T-helper 1 cell treated with Interleukin-12 subunit alpha and Interleukin-12 subunit beta and Interleukin-4 antibody, amounts not matched to agents 30 μg/mL and 1 μg/mL, for 36 hours (primary cell): ENCODE results near the gene P3H2.
A peak's percentile ranks its signal among the peaks of the same experiment; 100 is the strongest.

Source experiments
- H3K27ac Mint-ChIP-seq: one replicate; pipeline ENCODE4 v1.8.0; 2021; ENCODE audit warnings: mild to moderate bottlenecking, mixed read lengths
- H3K27me3 Mint-ChIP-seq: one replicate; pipeline ENCODE4 v1.8.0; 2021; ENCODE audit warnings: low read depth, mixed read lengths
- H3K36me3 Mint-ChIP-seq: one replicate; pipeline ENCODE4 v1.8.0; 2021; ENCODE audit warnings: low read depth, mixed read lengths
- H3K4me1 Mint-ChIP-seq: one replicate; pipeline ENCODE4 v1.8.0; 2021; ENCODE audit warnings: low read depth, mixed read lengths
- H3K4me3 Mint-ChIP-seq: one replicate; pipeline ENCODE4 v1.8.0; 2021; ENCODE audit warnings: mild to moderate bottlenecking, moderate library complexity, mixed read lengths
- H3K9me3 Mint-ChIP-seq: one replicate; pipeline ENCODE4 v1.8.0; 2021; ENCODE audit warnings: mixed read lengths

Gene P3H2

DNA sequence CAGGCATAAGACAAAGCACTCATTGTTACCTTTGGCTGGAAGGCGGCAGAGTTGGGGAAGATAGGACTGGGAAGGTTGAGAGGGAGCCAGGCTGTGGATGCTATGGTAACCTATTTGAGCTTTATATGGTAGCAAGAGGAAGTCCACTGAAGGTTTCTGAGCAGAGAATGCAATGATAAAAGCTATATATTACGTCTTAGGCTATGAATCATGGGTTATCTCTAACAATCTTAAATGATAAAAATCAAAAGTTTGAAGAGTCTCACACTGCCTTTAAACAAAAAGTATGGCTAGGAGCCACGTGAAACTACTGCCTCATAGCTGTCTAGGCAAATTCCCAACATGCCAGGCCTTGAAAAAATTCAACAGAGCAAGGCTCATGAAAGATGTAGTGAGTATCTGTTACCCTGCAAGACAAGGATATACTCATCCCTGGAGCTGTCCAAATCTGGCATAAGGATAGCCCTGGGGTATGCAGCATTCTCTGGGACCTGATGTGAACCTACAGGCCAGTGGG is 4.1 kb downstream of the P3H2 start:
- H3K27ac Mint-ChIP-seq: no peak overlapping the region
- peaks cover 2% of the 10 kb centered on the region for H3K4me1 Mint-ChIP-seq
- no peaks in the 10 kb centered on the region for H3K36me3 Mint-ChIP-seq
- H3K27me3 Mint-ChIP-seq: peaks cover 42% of the 10 kb centered on the region
- no peak overlapping the region for H3K4me3 Mint-ChIP-seq
- no peaks in the 10 kb centered on the region for H3K9me3 Mint-ChIP-seq

- Mint-ChIP-seq H3K27ac (no peak overlapping the region), H3K27me3 (peaks cover 18% of the 10 kb centered on the region), H3K4me1 (no peaks in the 10 kb centered on the region), H3K4me3 (no peak overlapping the region), H3K9me3 (no peaks in the 10 kb centered on the region), H3K36me3 (no peaks in the 10 kb centered on the region)
These were observed 9.9 kb downstream of the P3H2 start for GRCh38 chr3:190110826-190111225.

DNA sequence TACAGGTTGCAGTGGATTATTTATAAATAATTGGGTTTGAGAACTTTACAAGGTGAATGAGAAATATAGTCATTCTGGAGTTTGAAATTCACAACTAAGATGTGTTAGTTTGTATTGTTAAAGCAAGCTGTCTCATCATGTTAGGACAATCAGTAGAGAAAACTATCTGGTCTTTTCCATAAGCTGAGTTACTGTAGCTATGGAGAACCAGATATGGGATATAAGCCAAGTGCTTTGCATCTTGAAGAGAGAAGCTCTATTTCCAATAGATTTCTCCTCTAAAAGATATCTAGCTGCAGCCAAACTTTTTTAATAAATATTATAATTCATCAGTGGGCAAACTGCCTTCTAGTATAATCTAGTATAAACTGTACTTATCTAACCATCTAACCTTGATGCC is 11.3 kb downstream of the P3H2 start:
- no peak overlapping the region for H3K27ac Mint-ChIP-seq
- no peaks in the 10 kb centered on the region for H3K9me3 Mint-ChIP-seq
- no peak overlapping the region for H3K4me3 Mint-ChIP-seq
- H3K27me3 Mint-ChIP-seq: peaks cover 10% of the 10 kb centered on the region
- no peaks in the 10 kb centered on the region for H3K36me3 Mint-ChIP-seq
- H3K4me1 Mint-ChIP-seq: no peaks in the 10 kb centered on the region

GRCh38 chr3:190108804-190109203 is 11.9 kb downstream of the P3H2 start:
- no peaks in the 10 kb centered on the region for H3K9me3 Mint-ChIP-seq
- no peaks in the 10 kb centered on the region for H3K4me1 Mint-ChIP-seq
- no peak overlapping the region for H3K4me3 Mint-ChIP-seq
- no peak overlapping the region for H3K27ac Mint-ChIP-seq
- peaks cover 10% of the 10 kb centered on the region for H3K27me3 Mint-ChIP-seq
- H3K36me3 Mint-ChIP-seq: no peaks in the 10 kb centered on the region

GRCh38 chr3:190105876-190106275 is 14.8 kb downstream of the P3H2 start:
- H3K27ac Mint-ChIP-seq: no peak overlapping the region
- H3K36me3 Mint-ChIP-seq: no peaks in the 10 kb centered on the region
- peaks cover 21% of the 10 kb centered on the region for H3K27me3 Mint-ChIP-seq
- H3K9me3 Mint-ChIP-seq: no peaks in the 10 kb centered on the region
- no peak overlapping the region for H3K4me3 Mint-ChIP-seq
- H3K4me1 Mint-ChIP-seq: peaks cover 6% of the 10 kb centered on the region

GRCh38 chr3:190101320-190102011 is 19.2 kb downstream of the P3H2 start:
- no peaks in the 10 kb centered on the region for H3K9me3 Mint-ChIP-seq
- no peaks in the 10 kb centered on the region for H3K36me3 Mint-ChIP-seq
- peaks cover 17% of the 10 kb centered on the region for H3K27me3 Mint-ChIP-seq
- peaks cover 6% of the 10 kb centered on the region for H3K4me1 Mint-ChIP-seq
- no peak overlapping the region for H3K27ac Mint-ChIP-seq
- peak overlapping the region; percentile 12 for H3K4me3 Mint-ChIP-seq

DNA sequence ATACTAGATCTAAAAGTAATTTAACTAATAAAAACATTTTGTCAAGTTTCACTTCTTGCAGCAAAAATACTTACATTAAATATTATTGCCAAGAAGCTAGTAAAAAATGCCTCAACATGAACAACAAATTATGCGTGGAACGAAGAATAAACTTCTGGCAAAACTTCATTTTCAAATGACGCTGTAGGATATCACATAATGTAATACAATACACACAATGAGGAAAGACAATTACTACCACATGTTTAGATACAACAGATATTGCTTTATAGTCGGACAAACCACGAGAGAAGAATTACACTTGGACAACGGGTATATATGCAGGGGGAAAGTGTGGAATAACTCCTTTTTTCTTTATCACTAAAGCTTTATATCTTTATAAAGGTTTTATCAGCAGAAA is 21.6 kb downstream of the P3H2 start:
- H3K36me3 Mint-ChIP-seq: no peaks in the 10 kb centered on the region
- no peak overlapping the region for H3K27ac Mint-ChIP-seq
- H3K27me3 Mint-ChIP-seq: peaks cover 17% of the 10 kb centered on the region
- H3K4me3 Mint-ChIP-seq: no peak overlapping the region
- H3K4me1 Mint-ChIP-seq: peaks cover 6% of the 10 kb centered on the region
- H3K9me3 Mint-ChIP-seq: no peaks in the 10 kb centered on the region

DNA sequence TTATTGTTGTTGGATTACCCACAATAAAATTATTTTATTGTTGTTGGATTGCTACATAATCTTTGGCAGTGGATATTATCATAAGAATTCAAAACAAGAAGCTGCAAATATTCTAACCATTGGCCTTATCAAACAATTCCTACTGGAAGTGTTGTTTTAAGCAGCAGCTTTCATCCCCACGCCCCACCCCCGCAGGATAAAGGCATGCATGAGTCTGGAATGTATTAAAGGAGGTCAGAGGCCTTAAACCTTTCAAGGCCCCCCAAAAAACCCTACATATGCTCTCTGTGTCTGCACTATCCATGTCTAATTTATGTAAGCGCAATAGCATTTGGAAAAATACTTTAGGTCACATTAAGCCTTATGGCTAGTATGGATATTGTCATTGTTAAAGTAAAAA is 23.1 kb downstream of the P3H2 start:
- H3K4me3 Mint-ChIP-seq: no peak overlapping the region
- H3K27me3 Mint-ChIP-seq: peaks cover 12% of the 10 kb centered on the region
- H3K9me3 Mint-ChIP-seq: no peaks in the 10 kb centered on the region
- H3K36me3 Mint-ChIP-seq: no peaks in the 10 kb centered on the region
- H3K4me1 Mint-ChIP-seq: peaks cover 6% of the 10 kb centered on the region
- H3K27ac Mint-ChIP-seq: no peak overlapping the region

DNA sequence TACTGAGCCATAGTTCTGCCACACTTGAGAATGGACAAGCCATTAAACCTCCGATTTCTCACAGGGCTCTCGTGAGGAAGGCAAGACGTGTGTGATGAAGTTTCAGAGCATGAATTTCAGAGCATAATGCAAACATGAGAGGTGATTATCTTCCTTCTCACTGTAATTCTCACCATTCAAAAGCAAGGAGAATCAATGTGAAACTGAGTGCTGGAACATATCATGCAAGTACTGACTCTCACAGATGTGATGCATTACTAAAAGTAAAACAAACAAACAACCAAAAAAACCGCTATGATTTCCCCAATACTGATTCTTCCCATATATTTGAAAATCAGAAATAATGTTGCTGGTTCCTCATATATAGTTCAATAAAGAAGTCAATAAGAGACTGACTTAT is 23.7 kb downstream of the P3H2 start:
- Mint-ChIP-seq H3K4me3 (no peak overlapping the region), H3K36me3 (no peaks in the 10 kb centered on the region), H3K4me1 (peaks cover 6% of the 10 kb centered on the region), H3K27ac (no peak overlapping the region), H3K27me3 (peaks cover 6% of the 10 kb centered on the region), H3K9me3 (no peaks in the 10 kb centered on the region)

DNA sequence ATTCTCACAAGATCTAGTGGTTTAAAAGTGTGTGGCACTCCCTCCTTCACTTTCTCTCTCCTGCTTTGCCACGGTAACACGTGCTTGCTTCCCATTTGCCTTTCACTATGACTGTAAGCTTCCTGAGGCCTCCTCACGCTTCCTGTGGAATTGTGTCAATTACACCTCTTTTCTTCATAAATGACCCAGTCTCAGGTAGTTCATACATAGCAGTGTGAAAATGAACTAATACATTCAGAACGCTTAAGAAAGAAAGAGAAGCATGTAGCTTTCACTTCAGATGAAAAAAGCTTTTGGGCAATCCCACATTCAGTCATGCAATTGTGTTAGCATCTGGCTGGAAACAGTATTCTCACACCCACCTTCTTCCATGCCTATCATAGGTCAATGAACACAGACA is 24.4 kb downstream of the P3H2 start:
- H3K27me3 Mint-ChIP-seq: peaks cover 7% of the 10 kb centered on the region
- no peak overlapping the region for H3K4me3 Mint-ChIP-seq
- no peaks in the 10 kb centered on the region for H3K9me3 Mint-ChIP-seq
- H3K4me1 Mint-ChIP-seq: peaks cover 4% of the 10 kb centered on the region
- no peaks in the 10 kb centered on the region for H3K36me3 Mint-ChIP-seq
- H3K27ac Mint-ChIP-seq: no peak overlapping the region

DNA sequence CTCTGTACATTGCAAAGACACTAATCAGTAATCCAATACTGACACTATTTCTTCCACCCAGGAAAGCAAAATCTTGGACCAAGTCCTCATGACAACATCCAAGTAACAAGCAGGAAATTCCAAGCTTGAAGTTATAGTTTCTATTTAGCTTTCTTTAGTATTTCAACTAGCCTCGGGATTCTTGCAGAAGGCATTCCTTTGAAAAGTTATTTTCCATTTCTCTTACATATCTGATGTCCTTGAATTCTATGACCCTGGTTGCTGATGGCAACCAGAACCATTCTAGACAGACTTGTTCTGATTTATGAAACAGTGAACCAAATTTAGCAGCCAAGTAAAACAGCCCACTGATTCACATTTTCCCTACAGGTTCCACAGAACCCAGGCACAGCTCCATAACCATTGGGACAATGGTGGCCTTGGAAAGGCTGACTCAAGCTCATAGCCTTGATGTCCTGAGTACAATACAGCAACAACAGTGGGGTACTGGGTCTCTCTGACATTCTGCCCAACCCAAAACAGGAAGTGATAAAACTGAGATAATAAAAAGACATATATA is 26.5 kb downstream of the P3H2 start:
- no peak overlapping the region for H3K27ac Mint-ChIP-seq
- no peaks in the 10 kb centered on the region for H3K36me3 Mint-ChIP-seq
- no peaks in the 10 kb centered on the region for H3K4me1 Mint-ChIP-seq
- H3K4me3 Mint-ChIP-seq: no peak overlapping the region
- no peaks in the 10 kb centered on the region for H3K9me3 Mint-ChIP-seq
- H3K27me3 Mint-ChIP-seq: peaks cover 6% of the 10 kb centered on the region

DNA sequence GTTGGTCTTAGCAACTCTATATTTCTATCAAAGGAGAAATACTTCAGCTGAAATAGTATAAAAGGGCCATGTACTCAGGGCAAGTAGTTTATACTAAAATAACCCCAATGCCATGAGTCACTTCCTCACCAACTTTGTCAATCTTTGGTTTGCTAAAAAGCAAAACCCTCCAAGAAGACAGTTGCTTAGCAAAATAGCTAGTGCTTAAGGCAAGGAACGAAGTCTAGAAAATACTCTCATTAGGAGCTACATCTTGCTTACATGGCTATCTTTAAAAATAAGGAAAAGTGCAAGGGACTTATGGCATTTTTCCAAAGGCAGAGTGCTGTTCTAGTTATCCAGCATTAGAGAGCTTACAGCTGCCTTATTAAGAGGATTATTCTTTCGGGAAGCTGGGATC is 28.4 kb downstream of the P3H2 start:
- no peaks in the 10 kb centered on the region for H3K36me3 Mint-ChIP-seq
- H3K9me3 Mint-ChIP-seq: no peaks in the 10 kb centered on the region
- no peaks in the 10 kb centered on the region for H3K4me1 Mint-ChIP-seq
- H3K27me3 Mint-ChIP-seq: peaks cover 7% of the 10 kb centered on the region
- no peak overlapping the region for H3K4me3 Mint-ChIP-seq
- H3K27ac Mint-ChIP-seq: no peak overlapping the region

DNA sequence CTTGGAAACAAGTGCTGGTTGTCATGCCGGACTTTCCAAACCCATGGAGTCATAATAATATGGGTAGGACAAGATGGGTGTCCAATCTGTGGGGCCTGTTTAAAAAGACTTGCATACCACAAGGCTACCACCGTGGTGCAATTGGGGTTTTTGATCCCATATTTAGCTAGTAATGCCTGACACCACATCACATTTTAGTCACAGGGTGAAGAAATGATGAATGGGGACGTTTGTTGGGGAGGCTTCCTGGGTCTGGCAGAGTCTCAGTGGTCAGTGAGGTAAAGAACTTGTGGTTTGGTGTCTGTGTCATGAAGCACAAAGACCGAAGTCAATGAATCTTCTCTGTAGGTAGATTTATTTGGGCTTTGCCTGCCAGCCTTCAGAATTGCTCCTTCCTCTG is 31.0 kb downstream of the P3H2 start:
- H3K4me3 Mint-ChIP-seq: no peak overlapping the region
- H3K36me3 Mint-ChIP-seq: no peaks in the 10 kb centered on the region
- H3K4me1 Mint-ChIP-seq: no peaks in the 10 kb centered on the region
- H3K27ac Mint-ChIP-seq: no peak overlapping the region
- no peaks in the 10 kb centered on the region for H3K9me3 Mint-ChIP-seq
- peaks cover 7% of the 10 kb centered on the region for H3K27me3 Mint-ChIP-seq

GRCh38 chr3:190088890-190089289 is 31.8 kb downstream of the P3H2 start:
- no peaks in the 10 kb centered on the region for H3K4me1 Mint-ChIP-seq
- no peak overlapping the region for H3K27ac Mint-ChIP-seq
- no peaks in the 10 kb centered on the region for H3K9me3 Mint-ChIP-seq
- H3K36me3 Mint-ChIP-seq: no peaks in the 10 kb centered on the region
- no peak overlapping the region for H3K4me3 Mint-ChIP-seq
- peaks cover 7% of the 10 kb centered on the region for H3K27me3 Mint-ChIP-seq

- peaks cover 4% of the 10 kb centered on the region for H3K27me3 Mint-ChIP-seq
- no peaks in the 10 kb centered on the region for H3K4me1 Mint-ChIP-seq
- H3K27ac Mint-ChIP-seq: no peak overlapping the region
- no peaks in the 10 kb centered on the region for H3K36me3 Mint-ChIP-seq
- H3K4me3 Mint-ChIP-seq: no peak overlapping the region
- H3K9me3 Mint-ChIP-seq: no peaks in the 10 kb centered on the region
These were observed 34.5 kb downstream of the P3H2 start for GRCh38 chr3:190086191-190086590.
